Measurements from ENCODE around the gene PLEKHD1.
"Not testable (repeated sequence)": the region's sequence is repeated elsewhere in the genome, so short reads cannot be mapped to it uniquely, and the experiment has no call there.

PLEKHD1 gene

GRCh38 chr14:69481815-69482568 lies 2.5 kb upstream of the PLEKHD1 start:
- DNase-seq (ENCODE audit: low spot score), result no peak

DNA sequence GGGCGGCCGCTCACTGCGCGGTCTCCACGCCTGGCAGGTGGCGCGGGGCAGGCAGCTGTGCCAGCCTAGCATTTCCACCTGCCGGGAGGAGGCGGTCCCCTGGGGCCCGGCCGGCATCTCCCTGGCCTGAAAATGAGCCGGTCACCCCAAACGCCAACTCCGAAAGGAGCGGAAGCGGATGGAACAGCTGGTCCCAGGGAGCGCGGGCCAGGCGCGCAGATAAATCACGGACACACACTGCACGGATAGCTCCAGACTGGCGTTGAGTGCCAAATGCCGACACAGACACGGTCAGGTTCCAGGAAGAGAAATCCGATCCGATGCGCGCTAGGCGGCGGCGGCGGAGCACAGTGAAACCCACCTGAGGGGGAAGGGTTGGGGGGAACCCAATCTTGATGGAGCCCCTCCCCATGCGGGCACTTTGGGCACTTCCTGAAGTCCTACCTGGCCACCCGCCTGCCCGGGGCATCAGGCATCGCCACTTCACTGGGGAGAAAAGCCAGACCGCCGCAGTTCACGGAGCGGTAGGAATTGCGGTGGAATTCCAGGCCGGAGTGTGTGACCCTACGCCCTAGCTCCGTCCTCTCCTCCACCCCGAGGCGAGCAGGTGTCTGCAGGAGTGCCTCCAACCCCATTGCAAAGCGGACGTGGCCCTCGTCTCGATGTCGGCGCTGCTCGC lies 624 bp upstream of the PLEKHD1 start:
- no peak for DNase-seq (ENCODE audit: low spot score)

- no peak for DNase-seq (ENCODE audit: low spot score)
Observed at GRCh38 chr14:69485315-69485660, 760 bp downstream of the PLEKHD1 start.

DNA sequence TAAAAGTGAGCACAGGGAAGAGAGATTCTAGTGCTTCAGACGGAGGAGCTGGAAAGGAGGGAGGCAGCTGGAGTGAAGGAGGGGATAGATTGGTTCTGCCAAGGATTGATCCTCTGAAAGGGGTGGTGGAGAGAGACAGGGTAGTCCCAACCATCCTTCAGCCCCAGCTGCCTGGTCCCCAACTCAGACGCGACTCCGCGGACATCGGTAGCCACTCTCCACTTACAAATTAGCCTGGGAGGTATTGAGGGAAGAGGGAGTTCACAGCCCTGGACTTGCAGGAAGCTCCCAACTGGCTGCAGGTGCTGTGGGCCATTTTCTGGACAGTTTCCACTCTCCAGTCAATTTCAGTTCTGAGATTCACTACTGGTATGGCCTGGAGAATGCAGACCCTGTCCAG lies 1.2 kb downstream of the PLEKHD1 start:
- DNase-seq (ENCODE audit: low spot score), result no peak

- no peak for DNase-seq (ENCODE audit: low spot score)
Observed at GRCh38 chr14:69487226-69487625, 2.7 kb downstream of the PLEKHD1 start.

GRCh38 chr14:69487771-69488170 lies 3.2 kb downstream of the PLEKHD1 start:
- DNase-seq (ENCODE audit: low spot score), result no peak

GRCh38 chr14:69489495-69489894 lies 5.0 kb downstream of the PLEKHD1 start:
- no peak for DNase-seq (ENCODE audit: low spot score)

GRCh38 chr14:69490219-69490918 lies 5.8 kb downstream of the PLEKHD1 start:
- DNase-seq (ENCODE audit: low spot score), result no peak

DNA sequence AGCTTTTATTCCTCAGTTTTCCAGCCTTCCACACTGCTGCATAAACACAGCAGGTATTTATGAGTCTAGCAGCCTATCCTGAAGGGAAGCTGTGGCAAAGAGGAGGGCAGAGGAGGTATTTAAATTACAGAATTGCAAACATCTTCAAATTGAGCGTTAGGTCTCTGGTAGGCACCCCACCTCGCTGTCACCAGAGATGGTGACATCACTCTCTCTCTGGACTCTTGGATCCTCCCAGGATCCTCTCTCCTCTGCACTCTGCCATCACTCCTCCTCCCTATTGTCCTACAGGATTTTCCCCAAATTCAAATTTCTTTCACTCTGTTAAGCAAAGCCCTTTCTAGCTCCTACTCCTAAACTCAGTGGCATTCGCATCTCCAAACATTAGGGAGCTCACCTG lies 6.7 kb downstream of the PLEKHD1 start:
- DNase-seq (ENCODE audit: low spot score), result no peak

- no peak for DNase-seq (ENCODE audit: low spot score)
Observed at GRCh38 chr14:69493038-69493437, 8.5 kb downstream of the PLEKHD1 start.

DNA sequence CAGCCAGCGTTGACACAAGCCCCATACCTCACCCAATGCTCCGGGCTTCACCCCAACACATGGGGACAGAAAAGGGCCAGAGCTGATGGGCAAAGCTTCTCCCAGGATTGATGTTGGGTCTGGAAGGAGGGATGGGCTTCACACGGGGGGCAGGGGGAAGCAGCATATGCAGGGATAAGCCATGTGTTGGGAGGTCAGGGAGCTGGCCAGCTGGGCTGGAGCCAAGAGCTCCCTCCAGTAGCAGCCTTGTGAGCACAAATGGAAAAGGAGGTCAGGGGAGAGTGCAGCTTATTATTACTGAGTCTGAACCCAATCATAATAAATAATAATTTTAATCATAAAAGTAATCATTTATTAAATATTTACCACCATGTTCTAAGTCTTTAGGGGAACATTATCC lies 9.3 kb downstream of the PLEKHD1 start:
- no peak for DNase-seq (ENCODE audit: low spot score)

GRCh38 chr14:69495341-69495921 lies 10.9 kb downstream of the PLEKHD1 start:
- DNase-seq (ENCODE audit: low spot score), result no peak

DNA sequence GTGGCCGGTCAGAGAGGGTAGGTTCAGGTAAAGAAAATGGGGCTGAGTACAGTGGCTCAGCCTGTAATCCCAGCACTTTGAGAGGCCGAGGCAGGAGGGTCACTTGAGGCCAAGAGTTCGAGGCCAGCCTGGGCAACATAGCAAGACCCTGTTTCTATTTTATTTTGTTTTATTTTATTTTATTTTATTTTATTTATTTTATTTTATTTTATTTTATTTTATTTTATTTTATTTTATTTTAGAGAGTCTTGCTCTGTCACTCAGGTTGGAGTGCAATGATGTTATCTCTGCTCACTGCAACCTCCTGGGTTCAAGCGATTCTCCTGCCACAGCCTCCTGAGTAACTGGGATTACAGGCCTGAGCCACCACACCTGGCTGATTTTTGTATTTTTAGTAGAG lies 13.3 kb downstream of the PLEKHD1 start:
- DNase-seq (ENCODE audit: low spot score), result not testable (repeated sequence)

DNA sequence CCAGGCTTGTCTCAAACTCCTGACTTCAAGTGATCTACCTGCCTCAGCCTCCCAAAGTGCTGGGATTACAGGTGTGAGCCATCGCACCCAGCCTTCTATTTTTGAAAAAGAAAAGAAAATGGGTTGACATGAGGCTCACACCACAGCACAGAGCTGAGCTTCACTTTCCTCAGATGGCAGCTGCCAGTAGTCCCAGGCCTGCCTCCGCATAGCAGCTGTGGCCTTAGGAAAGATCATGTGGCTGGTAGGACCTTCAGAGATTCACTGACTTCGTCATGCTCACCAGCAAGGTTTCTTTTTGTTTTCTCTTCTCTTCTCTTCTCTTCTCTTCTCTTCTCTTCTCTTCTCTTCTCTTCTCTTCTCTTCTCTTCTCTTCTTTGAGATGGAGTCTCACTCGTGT lies 13.8 kb downstream of the PLEKHD1 start:
- DNase-seq (ENCODE audit: low spot score), result not testable (repeated sequence)

GRCh38 chr14:69499436-69499835 lies 14.9 kb downstream of the PLEKHD1 start:
- DNase-seq (ENCODE audit: low spot score), result no peak

- DNase-seq (ENCODE audit: low spot score), result no peak
Observed at GRCh38 chr14:69500096-69500495, 15.6 kb downstream of the PLEKHD1 start.

DNA sequence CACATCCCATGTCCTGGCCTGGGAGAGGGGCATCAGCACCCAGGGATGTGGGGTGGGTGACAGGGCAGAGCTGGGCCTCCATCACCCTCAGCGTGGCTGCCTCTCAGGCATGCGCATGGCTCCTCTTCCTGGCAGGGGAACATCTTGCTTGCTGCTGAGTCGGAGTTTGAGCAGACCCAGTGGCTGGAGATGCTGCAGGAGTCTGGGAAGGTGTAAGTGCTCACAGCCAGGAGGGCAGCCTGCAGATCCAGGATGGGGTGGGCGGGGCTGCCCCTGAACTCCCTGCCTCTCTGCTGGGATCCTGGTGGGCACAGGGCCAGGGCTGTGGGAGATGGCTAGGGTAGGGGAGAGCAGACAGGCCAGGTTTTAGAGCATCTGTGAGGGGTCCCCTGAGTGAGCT lies 16.2 kb downstream of the PLEKHD1 start:
- DNase-seq (ENCODE audit: low spot score), result no peak

DNA sequence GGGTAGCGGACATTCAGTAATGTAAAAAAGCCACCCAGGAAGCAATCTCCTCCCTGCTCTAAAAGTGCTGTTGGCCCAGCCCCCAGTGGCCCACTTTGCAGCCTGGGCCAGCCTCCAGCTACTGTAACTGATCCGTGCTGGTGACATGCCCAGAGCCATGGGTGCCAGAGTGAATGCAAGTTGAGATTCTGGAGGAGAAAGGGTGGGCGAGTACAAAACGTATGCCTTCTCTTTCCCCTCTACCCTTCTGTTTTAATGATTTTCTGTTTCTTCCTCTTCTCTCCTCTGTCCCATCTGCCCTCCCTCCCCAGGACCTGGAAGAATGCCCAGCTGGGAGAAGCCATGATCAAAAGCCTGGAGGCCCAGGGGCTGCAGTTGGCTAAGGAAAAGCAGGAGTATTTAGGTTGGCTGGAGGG lies 16.9 kb downstream of the PLEKHD1 start:
- no peak for DNase-seq (ENCODE audit: low spot score)

- DNase-seq (ENCODE audit: low spot score), result no peak
Observed at GRCh38 chr14:69504775-69505174, 20.2 kb downstream of the PLEKHD1 start.

- DNase-seq (ENCODE audit: low spot score), result no peak
Observed at GRCh38 chr14:69505338-69506240, 21.1 kb downstream of the PLEKHD1 start.

GRCh38 chr14:69506241-69506595 lies 21.7 kb downstream of the PLEKHD1 start:
- DNase-seq (ENCODE audit: low spot score), result no peak

Data from HuH-7 (cell line).